K562 (cell line): ENCODE results near the gene C10orf143. TPM values are rescaled to one million over a fixed set of nuclear protein-coding genes. Genes with fewer than 3 reads are reported as not detected.

Source experiments
- ARID4B ChIP-seq: sonication (generic); formaldehyde crosslinking; IDR thresholded peaks from 2 replicates; pipeline ENCODE4 v1.8.0; 2022; ENCODE audit warnings: mild to moderate bottlenecking, missing genetic modification reagents
- ERF ChIP-seq: fragments of 450-650 bp; formaldehyde crosslinking; IDR thresholded peaks from 2 replicates; pipeline ENCODE4 v1.4.0; 2020; ENCODE audit warnings: mild to moderate bottlenecking, mixed read lengths
- HDAC1 ChIP-seq, 2 experiments: fragments of 450-650 bp; IDR thresholded peaks; 2 replicates each; pipeline ENCODE4 v1.6.1; 2016 to 2017; ENCODE audit warnings: inconsistent platforms in 1 of 2, mild to moderate bottlenecking in 1 of 2, moderate library complexity in 1 of 2
- HDAC2 ChIP-seq: fragments of 450-650 bp; IDR thresholded peaks from 2 replicates; pipeline ENCODE4 v1.6.1; 2016; ENCODE audit warnings: mild to moderate bottlenecking
- HMGN3 ChIP-seq: IDR thresholded peaks from 2 replicates; pipeline ENCODE4 v1.6.1; 2011; ENCODE audit warnings: borderline replicate concordance, low read depth, mild to moderate bottlenecking, mixed read lengths, low read length; ENCODE audit not compliant: insufficient read length; ENCODE audit errors: extremely low read depth
- MEIS2 ChIP-seq: fragments of 450-650 bp; IDR thresholded peaks from 2 replicates; pipeline ENCODE4 v1.6.1; 2014; ENCODE audit warnings: mild to moderate bottlenecking; ENCODE audit not compliant: partially characterized antibody
- NRF1 ChIP-seq, 2 experiments: fragments of 450-650 bp; IDR thresholded peaks in 1 of 2; conservative IDR thresholded peaks in 1 of 2; 2 replicates each; pipeline ENCODE4 v1.6.1; 2014; ENCODE audit warnings: mild to moderate bottlenecking in 2 of 2
- SUPT5H ChIP-seq: fragments of 450-650 bp; IDR thresholded peaks from 2 replicates; pipeline ENCODE4 v1.6.1; 2016
- TEAD1 ChIP-seq, 2 experiments: fragments of 450-650 bp in 1 of 2; sonication (generic) in 1 of 2; formaldehyde crosslinking; IDR thresholded peaks; 2 replicates each; pipeline versions ENCODE4 v1.4.0 to v1.8.0; 2020 to 2022; ENCODE audit warnings: mild to moderate bottlenecking in 2 of 2, missing genetic modification reagents in 1 of 2
- ZNF395 ChIP-seq: fragments of 200-800 bp; sonication (Bioruptor generic); IDR thresholded peaks from 2 replicates; pipeline ENCODE4 v1.6.1; 2017; ENCODE audit warnings: missing genetic modification characterization, missing compliant biosample characterization
- polyA plus RNA-seq, 8 experiments: library from polyadenylated mRNA; depleted of rRNA in 4 of 8; stranded (reverse) in 5 of 8; unstranded in 3 of 8; fragments of >200 nt; fragmentation: Nextera tagmentation in 2 of 8; fragmentation: Illumina TruSeq in 1 of 8; extraction: Ambion mirVana in 2 of 8; extraction: Trizol in 1 of 8; gene quantifications; 2 replicates each; pipeline versions ENCODE4 v1.2.1 to v1.2.3, GENCODE V29; 2011 to 2014; ENCODE audit warnings: inconsistent platforms in 1 of 8, missing spikeins in 1 of 8
- total RNA-seq, 7 experiments: library from RNA; depleted of rRNA in 6 of 7; stranded (reverse); fragments of >200 nt in 6 of 7; fragmentation: Illumina TruSeq in 2 of 7; extraction: Trizol in 2 of 7; gene quantifications; 2 replicates each; pipeline versions ENCODE4 v1.2.1 to v1.2.3, GENCODE V29; 2011 to 2021; ENCODE audit warnings: low replicate concordance in 1 of 7
- TF ChIP-seq, protein P1 (sequence below), 2 experiments: fragments of 450-650 bp; formaldehyde crosslinking in 1 of 2; IDR thresholded peaks; 2 replicates each; pipeline versions ENCODE4 v1.4.0 to v1.6.1; 2014 to 2020; ENCODE audit warnings: mild to moderate bottlenecking in 2 of 2, borderline replicate concordance in 1 of 2, low read depth in 1 of 2

C10orf143 gene
- total and polyA plus RNA-seq, 9 of the 15 experiments (the other 6 are each of a cell fraction or from before 2014, with no cell fraction given), result 0.07 to 0.42 (median 0.25) TPM; not detected in 2

- TF ChIP-seq, protein P1, sequence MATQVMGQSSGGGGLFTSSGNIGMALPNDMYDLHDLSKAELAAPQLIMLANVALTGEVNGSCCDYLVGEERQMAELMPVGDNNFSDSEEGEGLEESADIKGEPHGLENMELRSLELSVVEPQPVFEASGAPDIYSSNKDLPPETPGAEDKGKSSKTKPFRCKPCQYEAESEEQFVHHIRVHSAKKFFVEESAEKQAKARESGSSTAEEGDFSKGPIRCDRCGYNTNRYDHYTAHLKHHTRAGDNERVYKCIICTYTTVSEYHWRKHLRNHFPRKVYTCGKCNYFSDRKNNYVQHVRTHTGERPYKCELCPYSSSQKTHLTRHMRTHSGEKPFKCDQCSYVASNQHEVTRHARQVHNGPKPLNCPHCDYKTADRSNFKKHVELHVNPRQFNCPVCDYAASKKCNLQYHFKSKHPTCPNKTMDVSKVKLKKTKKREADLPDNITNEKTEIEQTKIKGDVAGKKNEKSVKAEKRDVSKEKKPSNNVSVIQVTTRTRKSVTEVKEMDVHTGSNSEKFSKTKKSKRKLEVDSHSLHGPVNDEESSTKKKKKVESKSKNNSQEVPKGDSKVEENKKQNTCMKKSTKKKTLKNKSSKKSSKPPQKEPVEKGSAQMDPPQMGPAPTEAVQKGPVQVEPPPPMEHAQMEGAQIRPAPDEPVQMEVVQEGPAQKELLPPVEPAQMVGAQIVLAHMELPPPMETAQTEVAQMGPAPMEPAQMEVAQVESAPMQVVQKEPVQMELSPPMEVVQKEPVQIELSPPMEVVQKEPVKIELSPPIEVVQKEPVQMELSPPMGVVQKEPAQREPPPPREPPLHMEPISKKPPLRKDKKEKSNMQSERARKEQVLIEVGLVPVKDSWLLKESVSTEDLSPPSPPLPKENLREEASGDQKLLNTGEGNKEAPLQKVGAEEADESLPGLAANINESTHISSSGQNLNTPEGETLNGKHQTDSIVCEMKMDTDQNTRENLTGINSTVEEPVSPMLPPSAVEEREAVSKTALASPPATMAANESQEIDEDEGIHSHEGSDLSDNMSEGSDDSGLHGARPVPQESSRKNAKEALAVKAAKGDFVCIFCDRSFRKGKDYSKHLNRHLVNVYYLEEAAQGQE (IDR thresholded peaks at IDR 0.05; ENCODE audit: borderline replicate concordance), result peak; percentile 79
- TF ChIP-seq, protein P1 (CRISPR knock-in tag; IDR thresholded peaks at IDR 0.05; ENCODE audit: low read depth), result no peak
- peak; percentile 44; the same call in 1 of the 2 replicates for TF ChIP-seq ARID4B (CRISPR knock-in tag)
- TF ChIP-seq SUPT5H, result peak; percentile 90
- 0 out of 4 replicates have a peak, but pooled peaks of 1 of the 2 experiments have one; percentile 0 for TF ChIP-seq TEAD1 (CRISPR knock-in tag; IDR thresholded peaks at IDR 0.05)
- 0 out of 2 replicates have a peak, but pooled peaks have one; percentile 74 for TF ChIP-seq ERF (CRISPR knock-in tag)
- TF ChIP-seq HMGN3, result peak; percentile 40
- TF ChIP-seq HDAC2, result 0 out of 2 replicates have a peak, but pooled peaks have one; percentile 8
- peak in 1 of 2 experiments; percentile 80; a peak in 2 of 4 replicates for TF ChIP-seq HDAC1 (IDR thresholded peaks at IDR 0.05)
- TF ChIP-seq NRF1 (conservative IDR thresholded peaks at IDR 0.05 in 1 of 2, IDR thresholded peaks at IDR 0.05 in 1 of 2), result peak; percentile 83 to 86
- TF ChIP-seq ZNF395 (CRISPR knock-in tag), result peak; percentile 55; the same call in 1 of the 2 replicates
- peak; percentile 7 for TF ChIP-seq MEIS2
Observed at GRCh38 chr10:130110246-130111112, at the start of gene C10orf143 (continued).
